ENCODE measurements around the gene CELF2.
A peak's percentile ranks its signal among the peaks of the same experiment; 100 is the strongest.

Gene CELF2

DNA sequence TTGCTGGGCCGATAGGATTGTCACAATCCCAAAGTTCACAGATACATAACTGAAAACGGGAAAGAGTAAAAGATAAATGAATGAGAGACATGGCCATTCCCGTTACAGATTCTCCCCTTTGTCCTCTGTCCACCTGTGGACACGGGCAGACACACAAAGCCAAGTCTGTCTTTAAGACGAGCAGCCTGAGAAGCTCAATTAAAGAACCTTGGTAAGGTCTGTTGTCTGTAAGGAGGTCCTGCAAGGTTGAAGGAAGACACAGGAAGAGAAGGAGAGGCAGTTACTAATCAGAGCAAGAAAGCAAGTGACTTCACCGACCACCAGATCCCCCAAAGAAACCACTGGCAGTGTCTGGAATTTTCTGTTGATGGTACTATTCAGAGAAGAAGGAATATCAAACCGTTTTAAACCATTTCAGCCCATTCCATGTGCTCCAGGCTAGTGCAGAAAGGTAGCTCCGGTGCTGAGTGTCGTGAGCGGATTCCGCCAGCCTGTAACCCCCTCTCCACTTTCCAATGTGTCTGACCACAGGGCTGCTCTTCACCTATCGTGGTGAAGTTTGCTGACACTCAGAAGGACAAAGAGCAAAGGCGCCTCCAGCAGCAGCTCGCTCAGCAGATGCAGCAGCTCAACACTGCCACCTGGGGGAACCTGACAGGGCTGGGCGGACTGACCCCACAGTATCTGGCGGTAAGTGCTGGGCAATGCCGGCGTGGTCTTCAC, 252.6 kb downstream of the CELF2 start:
- DNase-seq (ENCODE audit: low read depth): peak; percentile 17
- H3K4me3 ChIP-seq (ENCODE audit: low read depth, low read length): no peak overlapping the region

DNA sequence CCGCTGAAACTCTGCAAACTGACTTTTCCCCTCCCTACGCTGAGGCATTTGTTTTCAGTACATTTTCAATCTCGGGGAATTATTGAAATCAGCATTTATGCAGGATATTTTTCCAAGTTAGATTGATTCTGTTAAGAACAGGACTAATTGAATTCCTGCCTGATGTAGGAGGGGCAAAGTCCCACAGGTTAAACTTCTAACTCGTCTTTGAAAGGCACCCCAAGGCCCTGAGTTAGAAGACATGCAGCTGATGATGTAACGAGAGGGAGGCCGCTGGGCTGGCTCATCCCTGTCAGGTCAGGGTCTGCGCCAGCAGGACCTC, 253.1 kb downstream of the CELF2 start:
- DNase-seq (ENCODE audit: low read depth): no peak
- no peak overlapping the region for H3K4me3 ChIP-seq (ENCODE audit: low read depth, low read length)

DNA sequence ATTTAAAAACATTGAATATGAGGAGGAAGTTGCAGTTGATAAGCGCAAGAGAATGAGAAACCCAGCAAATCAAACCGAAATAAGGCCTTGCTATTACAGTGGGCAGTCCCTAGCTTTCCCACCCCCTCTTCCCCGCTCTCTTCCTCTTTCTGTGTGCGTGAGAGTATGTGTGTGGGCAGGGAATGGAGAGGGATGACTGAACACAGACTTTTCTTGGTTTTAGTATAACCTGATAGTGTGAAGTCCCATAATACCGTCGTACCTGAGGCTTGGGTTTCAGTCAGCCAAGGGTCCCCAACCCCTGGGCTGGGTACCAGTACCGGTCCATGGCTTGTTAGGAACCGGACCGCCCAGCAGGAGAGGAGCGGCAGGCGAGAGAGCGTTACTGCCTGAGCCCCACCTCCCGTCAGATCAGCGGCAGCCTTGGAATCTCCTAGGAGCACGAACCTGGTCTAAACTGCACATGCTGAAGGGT, 255.3 kb downstream of the CELF2 start:
- DNase-seq (ENCODE audit: low read depth): no peak
- H3K4me3 ChIP-seq (ENCODE audit: low read depth, low read length): no peak overlapping the region

DNA sequence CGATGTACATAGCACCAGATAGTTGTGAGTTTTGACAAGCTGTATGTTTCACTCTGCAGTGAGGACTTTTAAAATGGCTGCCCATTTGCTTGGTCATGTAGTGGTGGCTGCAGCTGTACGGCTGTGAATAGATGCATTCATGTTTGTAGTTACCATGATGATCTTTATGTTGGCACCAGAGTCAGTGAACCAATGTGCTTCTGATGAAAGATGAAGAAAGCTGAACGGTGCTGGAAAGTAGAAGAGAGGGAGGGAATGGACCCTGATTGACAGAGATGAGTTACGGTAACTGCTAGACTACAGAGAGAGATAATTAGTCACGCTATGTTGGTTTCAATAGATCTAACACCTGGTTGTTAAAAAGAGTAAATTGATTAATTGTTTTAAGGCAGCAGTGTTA, 256.8 kb downstream of the CELF2 start:
- no peak for DNase-seq (ENCODE audit: low read depth)
- no peak overlapping the region for H3K4me3 ChIP-seq (ENCODE audit: low read depth, low read length)

DNA sequence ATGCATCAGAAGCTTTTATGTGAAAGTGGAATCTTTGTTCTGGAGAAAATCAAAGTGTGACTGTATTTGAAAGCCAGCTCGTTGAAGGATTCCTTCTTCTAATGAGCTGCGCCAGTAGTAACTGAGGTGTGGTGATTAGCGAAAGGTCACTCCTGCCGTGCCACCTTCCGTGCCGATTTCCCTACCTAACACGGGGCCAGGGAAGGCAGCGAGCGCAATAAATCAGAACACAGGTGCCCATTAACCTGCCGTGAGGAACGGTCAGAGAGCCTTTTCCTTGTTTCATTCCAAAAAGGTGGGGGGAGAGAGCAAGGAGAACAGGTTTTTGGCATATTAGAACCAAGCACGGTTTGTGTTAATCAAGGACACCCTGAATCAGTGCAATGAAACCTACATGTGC, 258.0 kb downstream of the CELF2 start:
- DNase-seq (ENCODE audit: low read depth): no peak
- H3K4me3 ChIP-seq (ENCODE audit: low read depth, low read length): no peak overlapping the region

DNA sequence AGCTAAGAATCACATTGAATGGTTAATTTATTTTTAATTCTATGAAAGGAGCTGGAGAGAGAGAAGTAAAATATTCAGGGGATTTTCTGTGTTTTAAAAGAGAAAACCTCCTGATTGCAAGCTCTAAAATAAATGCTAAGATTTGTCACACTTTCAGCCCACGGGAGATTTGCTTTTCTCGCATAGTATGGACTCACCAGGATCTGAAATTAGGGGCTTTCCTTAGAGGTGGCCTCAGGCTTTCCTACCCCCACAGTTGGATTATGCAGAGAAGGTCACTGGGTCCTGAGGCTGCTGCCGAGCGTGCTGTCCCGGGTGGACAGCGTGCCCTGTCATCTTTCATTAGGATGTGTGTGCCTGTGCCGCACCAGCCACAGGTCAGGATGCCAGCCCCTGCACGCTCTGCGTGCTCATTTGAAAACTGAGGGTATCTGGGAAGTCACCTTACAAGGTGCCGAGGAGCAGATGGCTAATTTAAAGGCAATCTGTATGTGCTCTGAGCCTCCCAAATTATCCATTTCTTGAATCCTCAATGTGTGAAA, 258.8 kb downstream of the CELF2 start:
- DNase-seq (ENCODE audit: low read depth): no peak

DNA sequence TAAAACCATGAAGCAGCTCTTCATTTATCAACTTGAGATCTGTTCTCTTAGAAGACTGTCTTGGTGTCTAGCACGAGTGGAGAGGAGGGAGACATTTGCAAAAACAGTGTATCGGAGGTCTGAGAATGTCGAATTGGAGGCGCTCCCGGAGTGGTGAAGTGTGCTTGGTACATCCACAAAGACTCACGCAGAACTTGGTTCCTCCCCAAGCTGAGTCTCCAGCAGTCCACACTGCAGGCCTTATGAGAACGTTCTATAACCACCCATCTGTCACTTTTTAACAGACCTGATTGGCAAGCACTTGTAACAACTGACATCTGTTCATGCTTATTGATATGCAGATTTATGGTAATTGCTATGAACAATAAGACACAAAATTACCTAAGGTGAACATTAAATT, 261.6 kb downstream of the CELF2 start:
- no peak for DNase-seq (ENCODE audit: low read depth)
- H3K4me3 ChIP-seq (ENCODE audit: low read depth, low read length): no peak overlapping the region

More for the DNA sequence above, 258.8 kb downstream of the CELF2 start:
- no peak overlapping the region for H3K4me3 ChIP-seq (ENCODE audit: low read depth, low read length)

GRCh38 chr10:11280187-11280932, 262.7 kb downstream of the CELF2 start:
- no peak for DNase-seq (ENCODE audit: low read depth)
- no peak overlapping the region for H3K4me3 ChIP-seq (ENCODE audit: low read depth, low read length)

- H3K4me3 ChIP-seq (ENCODE audit: low read depth, low read length): no peak overlapping the region
- DNase-seq (ENCODE audit: low read depth): no peak
Measured at GRCh38 chr10:11282156-11282555, 264.5 kb downstream of the CELF2 start.

DNA sequence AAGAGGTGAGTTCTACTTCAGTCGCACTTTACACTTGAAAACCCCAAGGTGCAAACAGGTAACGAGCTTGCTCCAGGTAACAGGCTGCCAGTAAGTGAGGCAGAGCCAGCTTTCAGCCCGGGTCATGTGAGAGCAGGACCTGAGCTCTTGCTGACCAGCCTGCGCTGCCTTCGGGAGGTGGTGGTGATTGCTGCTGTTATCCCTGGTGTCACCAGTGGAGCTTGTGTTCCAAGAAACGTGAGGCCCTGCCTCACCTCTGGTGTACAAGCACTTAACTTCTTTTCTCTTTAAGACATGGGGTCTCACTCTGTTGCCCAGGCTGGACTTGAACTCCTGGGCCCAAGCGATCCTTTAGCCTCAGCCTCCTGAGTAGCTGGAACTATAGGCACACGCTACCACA, 265.0 kb downstream of the CELF2 start:
- DNase-seq (ENCODE audit: low read depth): no peak
- H3K4me3 ChIP-seq (ENCODE audit: low read depth, low read length): no peak overlapping the region

GRCh38 chr10:11284291-11285085, 266.8 kb downstream of the CELF2 start:
- H3K4me3 ChIP-seq (ENCODE audit: low read depth, low read length): no peak overlapping the region
- DNase-seq (ENCODE audit: low read depth): no peak

DNA sequence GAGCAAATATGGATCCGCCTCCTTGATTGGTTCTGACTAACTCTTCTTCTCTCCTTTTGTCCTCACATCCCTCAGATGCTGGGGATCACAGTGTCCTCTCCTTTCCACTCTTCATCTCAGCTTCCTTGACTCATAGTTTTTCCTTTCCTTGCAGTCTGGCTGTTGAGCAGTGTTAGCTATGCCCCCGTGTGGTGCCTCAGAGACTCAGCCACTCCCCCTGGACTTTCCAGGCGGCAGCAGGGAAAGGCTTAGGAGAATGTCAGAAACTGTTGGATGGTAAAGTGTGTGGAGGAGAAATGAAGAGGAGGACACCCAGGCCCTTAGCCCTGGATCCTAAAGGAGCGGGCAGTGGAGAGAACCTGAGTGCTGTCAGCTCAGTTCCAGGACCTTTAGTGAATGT, 267.5 kb downstream of the CELF2 start:
- H3K4me3 ChIP-seq (ENCODE audit: low read depth, low read length): no peak overlapping the region
- no peak for DNase-seq (ENCODE audit: low read depth)

- H3K4me3 ChIP-seq (ENCODE audit: low read depth, low read length): no peak overlapping the region
- no peak for DNase-seq (ENCODE audit: low read depth)
Measured at GRCh38 chr10:11286261-11286852, 268.7 kb downstream of the CELF2 start.

DNA sequence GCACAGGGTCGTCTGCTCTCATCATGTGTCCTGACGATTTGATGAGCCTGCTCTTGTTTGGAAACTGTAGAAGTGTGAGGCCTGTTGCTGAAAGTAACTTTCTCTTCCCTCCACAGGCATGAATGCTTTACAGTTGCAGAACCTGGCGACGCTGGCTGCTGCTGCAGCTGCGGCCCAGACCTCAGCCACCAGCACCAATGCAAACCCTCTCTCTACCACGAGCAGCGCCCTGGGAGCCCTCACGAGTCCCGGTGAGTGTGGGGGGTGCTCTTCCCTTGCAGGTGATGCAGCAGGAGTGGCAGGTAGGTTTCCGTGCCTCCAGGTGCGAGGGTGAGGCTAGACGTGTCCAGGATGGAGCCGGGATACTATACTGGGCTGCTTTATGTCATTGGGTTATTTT, 270.6 kb downstream of the CELF2 start:
- no peak for DNase-seq (ENCODE audit: low read depth)
- no peak overlapping the region for H3K4me3 ChIP-seq (ENCODE audit: low read depth, low read length)

DNA sequence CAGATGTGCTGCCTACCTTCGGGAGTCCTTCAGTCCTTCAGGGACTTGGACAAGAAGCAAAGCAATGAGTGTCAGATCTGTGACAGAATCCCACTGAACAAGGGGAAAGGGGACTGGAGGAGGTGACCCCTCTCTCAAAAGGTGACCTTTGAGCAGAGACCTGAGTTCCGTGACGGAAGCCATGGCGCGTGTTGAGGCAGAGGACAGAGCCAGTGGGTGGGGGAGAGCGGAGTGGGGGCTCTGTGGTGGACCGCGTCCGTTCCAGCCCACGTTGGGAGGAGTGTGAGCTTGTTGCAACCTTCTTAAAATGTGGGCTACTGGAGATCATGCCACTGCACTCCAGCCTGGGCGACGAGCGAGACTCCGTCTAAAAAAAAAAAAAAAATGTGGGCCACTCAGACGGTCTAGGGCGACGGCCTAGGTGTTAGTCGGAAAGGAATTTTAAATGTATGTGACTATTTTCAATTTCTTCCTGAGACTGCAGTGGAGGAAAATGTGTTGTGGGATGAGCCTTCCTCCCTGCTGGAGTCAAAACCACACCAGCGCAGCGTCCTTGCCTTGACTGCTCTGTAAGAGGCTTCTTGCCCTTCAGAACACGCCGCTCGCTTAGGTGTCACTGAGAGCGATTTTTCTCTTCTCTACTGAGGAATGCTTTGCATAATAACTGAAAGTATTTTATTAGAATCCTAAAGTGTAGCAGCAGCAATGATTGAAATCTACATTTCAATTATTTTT, 272.7 kb downstream of the CELF2 start:
- DNase-seq (ENCODE audit: low read depth): no peak
- H3K4me3 ChIP-seq (ENCODE audit: low read depth, low read length): no peak overlapping the region

GRCh38 chr10:11292576-11293302, 275.1 kb downstream of the CELF2 start:
- H3K4me3 ChIP-seq (ENCODE audit: low read depth, low read length): no peak overlapping the region
- no peak for DNase-seq (ENCODE audit: low read depth)

- no peak for DNase-seq (ENCODE audit: low read depth)
- H3K4me3 ChIP-seq (ENCODE audit: low read depth, low read length): no peak overlapping the region
Measured at GRCh38 chr10:11293332-11293731, 275.7 kb downstream of the CELF2 start.

GRCh38 chr10:11294831-11295450, 277.3 kb downstream of the CELF2 start:
- H3K4me3 ChIP-seq (ENCODE audit: low read depth, low read length): no peak overlapping the region
- no peak for DNase-seq (ENCODE audit: low read depth)

All from skeletal muscle cell (primary cell).